ENCODE data around the gene TCERG1L.

TCERG1L gene

DNA sequence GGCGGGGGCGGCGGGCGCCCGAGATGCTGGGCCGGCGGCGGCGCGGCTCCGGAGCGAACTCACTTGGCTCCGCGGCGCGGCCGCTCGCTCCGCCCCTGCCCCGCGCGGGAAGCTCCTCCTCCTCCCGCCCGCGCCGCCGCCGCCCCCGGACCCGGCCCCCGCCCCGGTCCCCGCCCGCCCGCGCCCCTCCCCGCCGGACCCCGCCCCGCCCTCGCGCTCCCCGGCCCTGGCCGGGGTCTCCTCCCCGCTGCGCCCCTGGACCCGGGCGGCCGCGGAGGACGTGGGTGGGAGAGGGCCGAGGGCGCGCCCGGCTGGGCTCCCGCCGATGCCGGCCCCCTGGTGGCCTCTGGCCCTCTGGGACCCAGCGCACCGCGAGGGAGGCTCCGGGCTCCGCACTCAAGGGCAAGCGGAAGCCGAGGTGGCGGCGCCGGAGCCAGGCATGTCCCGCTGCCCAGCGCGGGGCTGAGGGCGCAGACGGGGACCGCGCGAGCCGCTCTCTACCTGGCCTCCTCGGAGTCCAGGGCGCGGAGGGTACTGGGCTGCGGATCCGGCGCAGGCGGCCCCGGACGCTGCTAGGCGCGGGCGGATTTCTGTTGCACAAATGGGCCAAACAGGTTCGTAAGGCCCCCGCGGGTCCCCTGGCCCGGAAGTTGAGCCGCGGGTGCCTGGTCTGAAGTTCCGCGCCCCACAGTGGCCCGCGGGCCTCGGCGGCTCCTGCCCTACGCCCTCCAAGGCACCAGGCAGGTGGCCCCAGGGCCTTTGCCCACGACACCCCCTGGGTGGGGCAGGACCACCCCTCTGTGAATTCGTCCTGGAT is at the start of gene TCERG1L:
Gene TCERG1L (minus strand): TSS at position 61 of the 817 bp plus-strand sequence. CDS start 86 bp downstream, outside the sequence.
- DNase-seq (ENCODE audit: insufficient read length, low spot score) (no peak), FAIRE-seq (no peak)
- no peak for TF ChIP-seq POLR2A (IDR thresholded peaks at IDR 0.05; ENCODE audit: low read depth, low read length)

GRCh38 chr10:131358741-131359442 is 47.4 kb upstream of the TCERG1L start:
- FAIRE-seq: no peak
- DNase-seq (ENCODE audit: insufficient read length, low spot score): no peak
- TF ChIP-seq POLR2A (IDR thresholded peaks at IDR 0.05; ENCODE audit: low read depth, low read length): no peak

- TF ChIP-seq POLR2A (IDR thresholded peaks at IDR 0.05; ENCODE audit: low read depth, low read length): no peak
- FAIRE-seq: no peak
- no peak for DNase-seq (ENCODE audit: insufficient read length, low spot score)
Measured at GRCh38 chr10:131356442-131356841, 44.9 kb upstream of the TCERG1L start.

DNA sequence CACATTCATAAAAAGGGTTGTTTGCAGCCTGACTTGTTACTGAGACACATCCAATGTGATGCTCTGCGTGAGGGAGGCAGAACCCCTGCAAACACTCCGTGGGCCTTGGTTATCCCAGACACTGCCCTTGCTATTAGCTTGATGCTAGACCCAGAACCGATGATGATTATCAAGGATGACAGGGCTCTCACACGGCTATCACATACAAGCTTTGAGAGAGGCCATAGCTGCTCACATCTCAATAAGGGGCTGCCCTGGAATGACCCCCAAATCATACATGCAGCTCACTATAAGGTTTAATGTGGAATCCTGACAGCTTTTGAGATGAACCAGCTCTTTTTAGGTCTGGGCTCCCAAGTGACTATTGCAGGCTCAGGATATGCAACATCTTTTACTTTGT is 44.4 kb upstream of the TCERG1L start:
- FAIRE-seq (no peak), DNase-seq (ENCODE audit: insufficient read length, low spot score) (no peak)
- no peak for TF ChIP-seq POLR2A (IDR thresholded peaks at IDR 0.05; ENCODE audit: low read depth, low read length)

GRCh38 chr10:131355056-131355455 is 43.5 kb upstream of the TCERG1L start:
- TF ChIP-seq POLR2A (IDR thresholded peaks at IDR 0.05; ENCODE audit: low read depth, low read length): no peak
- DNase-seq (ENCODE audit: insufficient read length, low spot score): no peak
- no peak for FAIRE-seq

DNA sequence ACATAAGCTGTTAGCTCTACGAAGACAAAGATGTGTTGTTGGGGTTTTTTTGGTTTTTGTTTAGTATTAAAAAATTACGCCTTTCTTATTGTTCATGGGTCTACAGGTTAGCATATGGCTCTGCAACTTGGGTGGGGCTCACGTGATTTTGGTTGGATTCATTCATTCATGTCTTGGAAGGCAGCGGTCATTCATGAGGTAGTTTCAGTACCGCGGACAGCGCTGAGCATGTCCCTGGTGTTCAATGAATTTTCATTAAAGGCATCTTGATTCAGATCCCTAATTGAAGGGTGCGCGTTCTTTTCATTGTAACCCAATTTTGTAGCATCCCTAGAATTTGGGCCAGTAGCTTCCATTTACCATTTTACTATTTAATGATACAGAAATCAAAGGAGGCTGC is 42.9 kb upstream of the TCERG1L start:
- TF ChIP-seq POLR2A (IDR thresholded peaks at IDR 0.05; ENCODE audit: low read depth, low read length): no peak
- no peak for FAIRE-seq

GRCh38 chr10:131352765-131353290 is 41.3 kb upstream of the TCERG1L start:
- no peak for TF ChIP-seq POLR2A (IDR thresholded peaks at IDR 0.05; ENCODE audit: low read depth, low read length)
- FAIRE-seq: no peak
- DNase-seq (ENCODE audit: insufficient read length, low spot score): no peak

More for the DNA sequence above, 42.9 kb upstream of the TCERG1L start:
- DNase-seq (ENCODE audit: insufficient read length, low spot score): no peak

- no peak for FAIRE-seq
- no peak for DNase-seq (ENCODE audit: insufficient read length, low spot score)
- TF ChIP-seq POLR2A (IDR thresholded peaks at IDR 0.05; ENCODE audit: low read depth, low read length): no peak
Measured at GRCh38 chr10:131350660-131351059, 39.1 kb upstream of the TCERG1L start.

DNA sequence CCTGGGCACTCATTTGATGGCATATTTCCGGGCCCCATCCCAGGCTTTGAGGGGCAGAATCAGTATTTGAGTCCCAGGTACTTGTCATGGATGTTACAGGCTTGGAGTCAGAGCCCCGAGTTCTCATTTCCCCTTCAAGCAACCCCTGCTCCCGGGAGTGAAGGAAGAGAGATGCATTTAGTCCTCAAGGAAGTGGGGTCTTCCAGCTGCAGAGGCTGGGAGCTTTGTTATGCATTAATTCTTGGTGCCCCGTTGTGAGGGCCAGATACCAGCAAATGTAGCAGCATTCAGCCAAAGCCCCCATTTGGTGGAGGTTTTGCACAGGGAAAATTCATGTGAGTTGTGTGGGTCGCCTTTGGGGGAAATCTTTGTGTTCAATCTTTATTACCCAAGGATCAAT is 38.7 kb upstream of the TCERG1L start:
- no peak for FAIRE-seq

DNA sequence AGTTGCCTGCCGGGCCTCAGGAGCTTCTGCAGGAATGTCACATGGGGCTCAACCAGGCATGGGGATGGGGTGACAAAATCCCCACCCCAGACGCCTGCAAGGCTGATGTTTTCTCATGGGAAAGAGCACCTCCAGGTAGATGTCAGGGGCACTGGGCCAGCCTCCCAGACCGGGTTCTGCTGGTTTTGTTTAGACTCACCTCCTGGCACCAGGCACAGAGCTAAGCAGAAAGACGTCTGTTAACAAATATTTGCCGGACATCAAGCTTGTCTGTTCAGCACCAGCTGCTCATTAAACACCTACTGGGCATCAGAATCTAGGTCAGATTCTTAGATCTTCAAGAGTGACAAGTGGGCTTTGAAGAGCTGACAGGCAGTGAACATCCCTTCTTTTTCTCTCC is 34.9 kb upstream of the TCERG1L start:
- no peak for DNase-seq (ENCODE audit: insufficient read length, low spot score)
- no peak for FAIRE-seq
- TF ChIP-seq POLR2A (IDR thresholded peaks at IDR 0.05; ENCODE audit: low read depth, low read length): no peak

More for the DNA sequence above, 38.7 kb upstream of the TCERG1L start:
- TF ChIP-seq POLR2A (IDR thresholded peaks at IDR 0.05; ENCODE audit: low read depth, low read length): no peak
- DNase-seq (ENCODE audit: insufficient read length, low spot score): no peak

DNA sequence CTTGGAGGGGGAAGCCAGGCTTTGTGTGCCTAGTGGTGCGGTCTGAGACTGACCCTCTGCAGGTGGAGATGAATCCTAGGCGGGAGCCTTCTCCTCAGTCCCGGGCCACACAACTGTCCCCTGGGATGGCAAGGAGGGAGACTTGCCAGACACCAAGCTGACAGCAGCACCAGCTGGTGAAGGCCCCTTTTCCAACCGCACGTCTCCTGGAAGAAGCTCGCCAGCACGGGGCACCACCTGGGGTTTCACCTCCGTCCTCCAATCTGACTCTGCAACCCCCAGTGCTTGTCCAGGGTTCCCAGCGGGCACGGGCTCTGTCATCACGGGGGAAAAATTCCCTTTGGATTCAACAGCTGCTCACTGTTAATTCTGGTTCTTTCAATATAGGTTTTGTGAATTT is 34.2 kb upstream of the TCERG1L start:
- DNase-seq (ENCODE audit: insufficient read length, low spot score) (no peak), FAIRE-seq (no peak)
- no peak for TF ChIP-seq POLR2A (IDR thresholded peaks at IDR 0.05; ENCODE audit: low read depth, low read length)

DNA sequence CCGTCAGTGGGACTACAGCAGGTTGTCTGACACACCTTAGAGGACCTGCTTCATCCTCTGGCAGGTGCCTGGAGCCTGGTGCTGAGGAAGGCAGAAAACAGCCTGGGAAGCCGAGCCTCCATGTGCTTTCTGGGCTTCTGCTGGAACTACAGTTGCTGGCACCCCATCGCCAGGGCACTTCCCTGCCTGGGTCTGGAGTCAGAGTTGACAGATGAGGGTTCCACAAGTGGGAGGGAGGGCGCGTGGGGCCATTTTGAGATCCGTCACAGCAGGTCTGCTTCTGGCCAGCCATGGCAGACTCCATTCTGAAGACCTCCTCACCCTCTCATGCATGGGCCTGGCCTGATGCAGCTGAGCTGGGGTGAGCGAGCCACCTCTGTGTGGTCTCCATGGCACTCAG is 33.2 kb upstream of the TCERG1L start:
- DNase-seq (ENCODE audit: insufficient read length, low spot score) (no peak), FAIRE-seq (no peak)
- TF ChIP-seq POLR2A (IDR thresholded peaks at IDR 0.05; ENCODE audit: low read depth, low read length): no peak

DNA sequence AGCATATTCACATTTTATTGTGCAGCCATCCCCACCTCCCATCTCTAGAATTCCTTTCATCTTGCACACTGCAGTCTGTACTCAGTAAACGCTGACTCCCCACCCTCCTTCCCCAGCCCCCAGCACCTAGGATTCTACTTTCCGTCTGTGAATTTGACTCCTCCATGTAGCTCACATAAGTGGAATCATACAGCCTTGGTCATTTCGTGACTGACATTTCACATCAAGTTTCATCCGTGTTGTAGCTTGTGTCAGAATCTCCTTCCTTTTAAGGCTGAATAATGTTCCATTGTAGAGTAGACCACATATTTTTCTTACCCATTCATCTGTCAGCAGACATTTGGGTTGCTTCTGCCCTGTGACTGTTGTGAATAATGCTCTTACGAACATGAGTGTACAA is 26.2 kb upstream of the TCERG1L start:
- no peak for TF ChIP-seq POLR2A (IDR thresholded peaks at IDR 0.05; ENCODE audit: low read depth, low read length)
- DNase-seq (ENCODE audit: insufficient read length, low spot score) (no peak), FAIRE-seq (no peak)

- TF ChIP-seq POLR2A (IDR thresholded peaks at IDR 0.05; ENCODE audit: low read depth, low read length): no peak
- FAIRE-seq (no peak), DNase-seq (ENCODE audit: insufficient read length, low spot score) (no peak)
Measured at GRCh38 chr10:131332821-131333220, 21.3 kb upstream of the TCERG1L start.
